ENCODE measurements around the gene CSF1R.

GRCh38 chr5:150125334-150125733, 39.0 kb upstream of the CSF1R start:
- TF ChIP-seq CTCF (IDR thresholded peaks at IDR 0.05) = no peak
- TF ChIP-seq POLR2AphosphoS5 (IDR thresholded peaks at IDR 0.05) = no peak
- no peak for TF ChIP-seq POLR2A (IDR thresholded peaks at IDR 0.05; ENCODE audit: low read depth)

Data from esophagus muscularis mucosa (tissue), 3 donors.